Fibroblast of pulmonary artery (primary cell): ENCODE data around the gene SLC6A5.

Experiments
- DNase-seq: peaks from one replicate; pipeline ENCODE4 v3.0.0-alpha.2; 2010; ENCODE audit warnings: low read depth
- H3K4me3 ChIP-seq: replicated peaks from 2 replicates; pipeline ENCODE4 v1.5.1; 2011; ENCODE audit warnings: low read depth, mild to moderate bottlenecking, control low read depth, low read length, moderate library complexity
- CTCF ChIP-seq: IDR thresholded peaks from 2 replicates; pipeline ENCODE4 v1.5.1; 2011; ENCODE audit warnings: mild to moderate bottlenecking, control low read depth, low read length, inconsistent platforms; ENCODE audit errors: missing control alignments

The SLC6A5 gene

GRCh38 chr11:20668131-20668809 is 68.9 kb downstream of the SLC6A5 start:
- TF ChIP-seq CTCF: no peak
- no peak overlapping the region for H3K4me3 ChIP-seq
- DNase-seq: no peak

GRCh38 chr11:20668844-20669819 is 69.7 kb downstream of the SLC6A5 start, which contains the start of gene NELL1:
TSS of gene NELL1 (plus strand) at chr11:20669586.
- peak within 1 kb of the TSS; percentile 7 for H3K4me3 ChIP-seq
- no peak for TF ChIP-seq CTCF
- DNase-seq: no peak

GRCh38 chr11:20669820-20670684 is 70.6 kb downstream of the SLC6A5 start:
- no peak for DNase-seq
- H3K4me3 ChIP-seq: no peak overlapping the region
- TF ChIP-seq CTCF: no peak

GRCh38 chr11:20670932-20671403 is 71.6 kb downstream of the SLC6A5 start:
- no peak for DNase-seq
- H3K4me3 ChIP-seq: no peak overlapping the region
- TF ChIP-seq CTCF: no peak

GRCh38 chr11:20671856-20672546 is 72.6 kb downstream of the SLC6A5 start:
- TF ChIP-seq CTCF: peak; percentile 25
- peak; percentile 3 for DNase-seq
- no peak overlapping the region for H3K4me3 ChIP-seq

GRCh38 chr11:20672575-20672974 is 73.2 kb downstream of the SLC6A5 start:
- H3K4me3 ChIP-seq: no peak overlapping the region
- peak; percentile 34 for TF ChIP-seq CTCF
- DNase-seq: peak; percentile 10
